ENCODE measurements around the gene CDK16.

DNA sequence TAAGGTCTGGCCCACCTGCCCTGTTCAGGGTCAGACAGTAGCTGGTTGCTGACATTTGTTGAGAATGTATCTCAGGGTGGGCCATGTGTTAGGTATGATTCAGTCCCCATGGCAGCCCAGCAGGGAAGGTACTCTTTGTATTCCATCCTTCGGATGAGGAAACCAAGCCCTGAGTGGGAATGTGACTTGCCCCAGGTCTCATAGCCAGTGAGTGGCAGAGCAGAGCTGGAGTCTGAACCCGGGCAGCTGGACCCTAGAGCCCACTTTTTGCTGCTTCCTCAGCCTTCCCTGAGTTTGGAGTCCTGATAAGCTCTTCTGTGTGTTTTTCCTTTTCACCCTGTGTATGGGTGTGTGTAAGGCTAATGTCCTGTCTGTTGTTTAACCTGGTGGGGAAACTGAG, 46.5 kb upstream of the CDK16 start:
- TF ChIP-seq, protein P1, sequence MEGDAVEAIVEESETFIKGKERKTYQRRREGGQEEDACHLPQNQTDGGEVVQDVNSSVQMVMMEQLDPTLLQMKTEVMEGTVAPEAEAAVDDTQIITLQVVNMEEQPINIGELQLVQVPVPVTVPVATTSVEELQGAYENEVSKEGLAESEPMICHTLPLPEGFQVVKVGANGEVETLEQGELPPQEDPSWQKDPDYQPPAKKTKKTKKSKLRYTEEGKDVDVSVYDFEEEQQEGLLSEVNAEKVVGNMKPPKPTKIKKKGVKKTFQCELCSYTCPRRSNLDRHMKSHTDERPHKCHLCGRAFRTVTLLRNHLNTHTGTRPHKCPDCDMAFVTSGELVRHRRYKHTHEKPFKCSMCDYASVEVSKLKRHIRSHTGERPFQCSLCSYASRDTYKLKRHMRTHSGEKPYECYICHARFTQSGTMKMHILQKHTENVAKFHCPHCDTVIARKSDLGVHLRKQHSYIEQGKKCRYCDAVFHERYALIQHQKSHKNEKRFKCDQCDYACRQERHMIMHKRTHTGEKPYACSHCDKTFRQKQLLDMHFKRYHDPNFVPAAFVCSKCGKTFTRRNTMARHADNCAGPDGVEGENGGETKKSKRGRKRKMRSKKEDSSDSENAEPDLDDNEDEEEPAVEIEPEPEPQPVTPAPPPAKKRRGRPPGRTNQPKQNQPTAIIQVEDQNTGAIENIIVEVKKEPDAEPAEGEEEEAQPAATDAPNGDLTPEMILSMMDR (IDR thresholded peaks at IDR 0.05), result no peak
- TF ChIP-seq EZH2 (IDR thresholded peaks at IDR 0.05; ENCODE audit: borderline replicate concordance, insufficient read depth, low read depth, low read length, poor library complexity, severe bottlenecking), result no peak

Measured in B cell (primary cell).